Raji (cell line): Measurements from ENCODE around the gene CRELD2.

ENCODE experiments used
- POLR2A ChIP-seq: IDR thresholded peaks from 2 replicates; pipeline ENCODE4 v1.6.1; 2011; ENCODE audit warnings: low read depth, low read length, control low read depth; ENCODE audit not compliant: insufficient read depth

Gene CRELD2

DNA sequence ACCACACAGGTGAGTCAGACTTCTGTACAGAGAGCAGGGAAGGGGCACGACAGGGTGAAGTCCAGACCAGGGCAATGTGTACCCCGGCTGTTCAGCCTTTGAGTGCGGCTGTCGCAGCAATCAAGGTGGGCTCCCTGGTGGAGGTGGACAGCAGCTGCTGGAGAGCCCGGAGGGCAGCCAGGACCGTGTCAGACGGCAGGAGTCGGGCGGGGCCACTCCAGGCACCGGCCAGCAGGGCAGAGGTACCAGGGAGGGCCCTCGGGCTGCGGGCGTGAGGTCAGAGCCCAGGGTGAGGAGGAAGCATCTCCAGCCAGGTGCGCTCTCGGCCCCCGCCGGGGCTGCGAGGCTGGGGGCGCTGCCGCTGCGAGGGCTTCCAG is 41.3 kb downstream of the CRELD2 start:
- no peak for TF ChIP-seq POLR2A

- TF ChIP-seq POLR2A, result peak; percentile 95
Observed at GRCh38 chr22:49960159-49961004, 41.9 kb downstream of the CRELD2 start, which contains the start of gene PIM3. Gene PIM3, plus strand, starts transcription at chr22:49960772. Its CDS starts 176 bp downstream, at chr22:49960948.

GRCh38 chr22:49961005-49961600 is 42.7 kb downstream of the CRELD2 start:
- 0 out of 2 replicates have a peak, but pooled peaks have one; percentile 11 for TF ChIP-seq POLR2A

DNA sequence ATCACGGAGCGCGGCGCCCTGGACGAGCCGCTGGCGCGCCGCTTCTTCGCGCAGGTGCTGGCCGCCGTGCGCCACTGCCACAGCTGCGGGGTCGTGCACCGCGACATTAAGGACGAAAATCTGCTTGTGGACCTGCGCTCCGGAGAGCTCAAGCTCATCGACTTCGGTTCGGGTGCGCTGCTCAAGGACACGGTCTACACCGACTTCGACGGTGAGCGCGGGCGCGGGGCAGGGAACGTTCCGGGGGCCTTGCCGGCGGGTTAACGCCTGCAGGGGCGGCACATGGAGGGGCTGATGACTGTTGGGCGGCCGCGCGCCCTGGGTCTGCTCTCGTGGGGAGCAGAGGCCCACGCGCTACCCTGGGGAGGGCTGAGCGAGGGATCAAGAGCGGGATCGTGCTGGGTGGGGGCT is 43.2 kb downstream of the CRELD2 start:
- TF ChIP-seq POLR2A, result 0 out of 2 replicates have a peak, but pooled peaks have one; percentile 3

- no peak for TF ChIP-seq POLR2A
Observed at GRCh38 chr22:49962012-49962750, 43.7 kb downstream of the CRELD2 start.

DNA sequence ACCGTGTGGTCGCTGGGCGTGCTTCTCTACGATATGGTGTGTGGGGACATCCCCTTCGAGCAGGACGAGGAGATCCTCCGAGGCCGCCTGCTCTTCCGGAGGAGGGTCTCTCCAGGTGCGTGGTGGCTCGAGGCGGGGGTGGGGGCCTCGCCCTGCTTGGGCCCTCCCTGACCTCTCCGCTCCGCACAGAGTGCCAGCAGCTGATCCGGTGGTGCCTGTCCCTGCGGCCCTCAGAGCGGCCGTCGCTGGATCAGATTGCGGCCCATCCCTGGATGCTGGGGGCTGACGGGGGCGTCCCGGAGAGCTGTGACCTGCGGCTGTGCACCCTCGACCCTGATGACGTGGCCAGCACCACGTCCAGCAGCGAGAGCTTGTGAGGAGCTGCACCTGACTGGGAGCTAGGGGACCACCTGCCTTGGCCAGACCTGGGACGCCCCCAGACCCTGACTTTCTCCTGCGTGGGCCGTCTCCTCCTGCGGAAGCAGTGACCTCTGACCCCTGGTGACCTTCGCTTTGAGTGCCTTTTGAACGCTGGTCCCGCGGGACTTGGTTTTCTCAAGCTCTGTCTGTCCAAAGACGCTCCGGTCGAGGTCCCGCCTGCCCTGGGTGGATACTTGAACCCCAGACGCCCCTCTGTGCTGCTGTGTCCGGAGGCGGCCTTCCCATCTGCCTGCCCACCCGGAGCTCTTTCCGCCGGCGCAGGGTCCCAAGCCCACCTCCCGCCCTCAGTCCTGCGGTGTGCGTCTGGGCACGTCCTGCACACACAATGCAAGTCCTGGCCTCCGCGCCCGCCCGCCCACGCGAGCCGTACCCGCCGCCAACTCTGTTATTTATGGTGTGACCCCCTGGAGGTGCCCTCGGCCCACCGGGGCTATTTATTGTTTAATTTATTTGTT is 44.6 kb downstream of the CRELD2 start:
- no peak for TF ChIP-seq POLR2A

DNA sequence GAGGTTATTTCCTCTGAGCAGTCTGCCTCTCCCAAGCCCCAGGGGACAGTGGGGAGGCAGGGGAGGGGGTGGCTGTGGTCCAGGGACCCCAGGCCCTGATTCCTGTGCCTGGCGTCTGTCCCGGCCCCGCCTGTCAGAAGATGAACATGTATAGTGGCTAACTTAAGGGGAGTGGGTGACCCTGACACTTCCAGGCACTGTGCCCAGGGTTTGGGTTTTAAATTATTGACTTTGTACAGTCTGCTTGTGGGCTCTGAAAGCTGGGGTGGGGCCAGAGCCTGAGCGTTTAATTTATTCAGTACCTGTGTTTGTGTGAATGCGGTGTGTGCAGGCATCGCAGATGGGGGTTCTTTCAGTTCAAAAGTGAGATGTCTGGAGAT is 45.2 kb downstream of the CRELD2 start:
- TF ChIP-seq POLR2A, result no peak

DNA sequence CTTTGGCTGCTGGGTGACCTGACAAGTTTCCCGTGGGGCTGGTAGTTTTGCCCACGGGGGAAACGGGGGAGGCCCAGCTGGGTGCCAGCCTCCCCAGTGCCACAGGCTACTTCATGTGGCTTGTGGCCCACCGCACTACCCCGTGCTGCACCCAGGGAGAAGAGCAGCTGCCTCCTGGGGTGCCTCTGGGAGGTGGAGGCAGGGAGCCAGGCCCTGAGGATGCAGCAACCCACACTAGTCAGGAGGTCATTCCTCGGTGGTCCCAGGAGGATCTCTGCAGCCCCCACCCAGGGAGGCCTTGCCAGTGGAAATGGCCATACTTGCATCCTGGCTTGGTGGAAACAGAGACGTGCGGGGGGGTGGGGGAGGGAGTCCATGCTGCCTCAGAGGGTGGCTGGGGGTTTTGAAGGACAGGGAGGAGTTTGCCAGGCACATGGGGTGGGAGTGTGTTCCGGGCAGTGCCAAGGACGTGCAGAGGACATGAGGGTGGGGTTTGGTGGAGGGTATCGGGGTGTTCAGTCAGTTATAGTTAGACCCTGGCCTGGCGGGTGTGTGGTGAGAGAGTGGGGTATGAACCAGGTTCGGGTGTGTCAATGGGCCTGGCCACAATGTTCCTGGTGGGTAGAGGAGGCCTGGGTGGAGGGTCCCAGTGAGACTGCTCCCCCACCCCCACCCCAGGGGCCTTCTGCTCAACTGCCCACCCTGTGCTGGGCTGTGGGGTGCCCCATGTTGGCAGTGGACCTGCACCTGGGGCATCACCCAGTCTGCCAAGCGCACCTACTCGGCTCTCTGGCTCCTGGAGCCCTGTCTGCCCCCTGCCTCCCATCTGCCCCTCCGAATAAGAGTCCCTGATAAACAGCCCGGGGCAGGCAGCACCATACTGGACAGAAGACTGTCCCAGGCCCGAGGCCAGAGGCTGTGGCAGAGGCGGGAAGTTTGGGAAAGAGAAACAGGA is 46.0 kb downstream of the CRELD2 start:
- TF ChIP-seq POLR2A, result no peak

- TF ChIP-seq POLR2A, result no peak
Observed at GRCh38 chr22:49965091-49966040, 46.9 kb downstream of the CRELD2 start.

- no peak for TF ChIP-seq POLR2A
Observed at GRCh38 chr22:49966041-49966773, 47.8 kb downstream of the CRELD2 start.

DNA sequence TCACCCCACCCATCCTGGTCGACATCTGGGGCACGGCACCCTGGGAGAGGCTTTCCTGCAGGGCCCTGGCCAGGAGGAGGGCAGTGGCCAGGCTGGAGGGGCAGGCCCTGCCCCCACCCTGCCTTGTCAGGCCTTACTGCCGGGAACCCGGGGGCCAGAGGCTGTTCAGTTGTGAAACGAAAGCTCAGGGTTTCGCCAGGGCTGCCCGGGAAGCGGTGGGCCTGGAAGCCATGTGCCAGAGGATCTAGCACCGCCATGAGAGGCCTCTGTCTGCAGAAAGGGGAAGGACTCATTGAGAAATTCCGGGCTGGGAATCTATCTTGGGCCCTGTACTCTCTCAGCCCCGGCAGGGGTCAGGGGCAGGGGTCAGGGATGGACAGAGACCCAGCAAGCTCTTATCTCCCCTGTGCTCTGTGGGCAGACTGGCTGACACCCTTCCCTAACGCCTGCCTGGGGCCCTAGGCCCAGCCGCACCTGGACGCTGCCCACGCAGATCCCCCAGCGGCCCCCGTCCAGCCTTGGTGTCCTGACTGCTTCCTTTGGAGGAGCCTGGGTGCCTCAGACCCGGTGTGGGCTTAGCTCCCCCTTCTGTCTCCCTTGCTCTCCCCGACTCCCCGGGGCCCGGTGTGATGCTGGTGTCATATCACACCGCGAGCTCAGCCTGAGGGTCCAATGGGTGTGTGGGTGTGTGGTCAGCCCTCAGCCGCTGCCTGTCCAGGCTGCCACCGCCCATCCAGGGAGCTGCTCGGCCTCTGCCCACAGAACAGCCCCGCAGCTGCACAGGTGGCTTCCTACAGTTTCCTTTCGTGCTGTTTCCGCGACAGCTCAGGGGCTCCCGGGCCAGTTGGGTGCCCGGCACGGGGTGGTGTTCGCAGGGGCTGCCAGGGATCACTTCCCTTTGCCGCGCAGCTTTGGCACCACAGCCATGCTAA is 48.6 kb downstream of the CRELD2 start:
- TF ChIP-seq POLR2A, result no peak
